GM18951 (cell line): ENCODE results near the gene DDN.

Experiments
- POLR2A ChIP-seq: IDR thresholded peaks from 4 replicates; pipeline ENCODE4 v1.6.1; 2011; ENCODE audit warnings: mild to moderate bottlenecking; ENCODE audit not compliant: insufficient read length, insufficient read depth; ENCODE audit errors: extremely low read depth
- in situ Hi-C: fragments of 300-500 bp; cut with MboI; formaldehyde crosslinking; loops from one replicate; pipeline ENCODE4 v1.12.0; 2022; ENCODE audit warnings: low sequenced_read_pairs, mixed read lengths, inconsistent platforms; ENCODE audit not compliant: unreplicated experiment

The DDN gene

GRCh38 chr12:49027846-49028555 lies 28.8 kb upstream of the DDN start:
- TF ChIP-seq POLR2A: no peak
- in situ Hi-C loops: no loop called here

GRCh38 chr12:49026678-49027480 lies 27.7 kb upstream of the DDN start:
- in situ Hi-C loops: no loop called here
- no peak for TF ChIP-seq POLR2A

- no peak for TF ChIP-seq POLR2A
- in situ Hi-C loops: no loop called here
These were observed 26.9 kb upstream of the DDN start for GRCh38 chr12:49026101-49026500.

- in situ Hi-C loops: no loop called here
- no peak for TF ChIP-seq POLR2A
These were observed 26.3 kb upstream of the DDN start for GRCh38 chr12:49025463-49025862.

- in situ Hi-C loops: no loop called here
These were observed 25.4 kb upstream of the DDN start for GRCh38 chr12:49024543-49024942.

GRCh38 chr12:49023812-49024211 lies 24.6 kb upstream of the DDN start:
- in situ Hi-C loops: no loop called here
- TF ChIP-seq POLR2A: no peak

More at GRCh38 chr12:49024543-49024942, 25.4 kb upstream of the DDN start:
- no peak for TF ChIP-seq POLR2A

- TF ChIP-seq POLR2A: no peak
- in situ Hi-C loops: no loop called here
These were observed 23.5 kb upstream of the DDN start for GRCh38 chr12:49022558-49023178.

- in situ Hi-C loops: no loop called here
- no peak for TF ChIP-seq POLR2A
These were observed 22.2 kb upstream of the DDN start for GRCh38 chr12:49021292-49021915.

- no peak for TF ChIP-seq POLR2A
- in situ Hi-C loops: no loop called here
These were observed 21.3 kb upstream of the DDN start for GRCh38 chr12:49020441-49020840.

GRCh38 chr12:49019443-49020324 lies 20.5 kb upstream of the DDN start:
- in situ Hi-C loops: no loop called here
- no peak for TF ChIP-seq POLR2A

GRCh38 chr12:49019120-49019430 lies 19.9 kb upstream of the DDN start:
- TF ChIP-seq POLR2A: no peak
- in situ Hi-C loops: no loop called here

GRCh38 chr12:49018261-49019119 lies 19.3 kb upstream of the DDN start, which contains the start of gene PRKAG1:
PRKAG1 (minus strand) TSS chr12:49018776; CDS start chr12:49018740, 36 bp downstream.
- TF ChIP-seq POLR2A: peak; percentile 93
- in situ Hi-C loops: no loop called here
